Fibroblast of the aortic adventitia (primary cell): ENCODE results near the gene ARFGAP1. TPM values are rescaled to one million over a fixed set of nuclear protein-coding genes. Genes with fewer than 3 reads are reported as not detected.
"Not testable (repeated sequence)": the region's sequence is repeated elsewhere in the genome, so short reads cannot be mapped to it uniquely, and the experiment has no call there.

Experiments
- DNase-seq: peaks from one replicate; pipeline ENCODE4 v3.0.0-alpha.2; 2010; ENCODE audit warnings: low read depth
- H3K4me3 ChIP-seq: 2 replicates; pipeline ENCODE4 v1.5.1; 2011; ENCODE audit warnings: low read depth, mild to moderate bottlenecking, control low read depth, low read length, moderate library complexity
- CTCF ChIP-seq: IDR thresholded peaks from 2 replicates; pipeline ENCODE4 v1.5.1; 2011; ENCODE audit warnings: mild to moderate bottlenecking, low read length, control low read depth, inconsistent platforms; ENCODE audit not compliant: insufficient read depth
- total RNA-seq: library from RNA; depleted of rRNA; stranded (reverse); fragments of >200 nt; gene quantifications from 2 replicates; pipeline ENCODE4 v1.2.3, GENCODE V29; 2012; ENCODE audit warnings: low replicate concordance

The ARFGAP1 gene
- total RNA-seq, 1 donor, result 45.5 TPM

GRCh38 chr20:63248835-63249591 is 23.6 kb upstream of the ARFGAP1 start:
- no peak for DNase-seq
- no peak overlapping the region for H3K4me3 ChIP-seq
- TF ChIP-seq CTCF, result no peak

GRCh38 chr20:63249891-63250290 is 22.7 kb upstream of the ARFGAP1 start:
- DNase-seq, result no peak
- H3K4me3 ChIP-seq, result no peak overlapping the region
- TF ChIP-seq CTCF, result no peak

GRCh38 chr20:63251350-63251749 is 21.3 kb upstream of the ARFGAP1 start:
- H3K4me3 ChIP-seq, DNase-seq: not testable (repeated sequence)

GRCh38 chr20:63252284-63252711 is 20.3 kb upstream of the ARFGAP1 start:
- DNase-seq, result no peak
- no peak overlapping the region for H3K4me3 ChIP-seq
- no peak for TF ChIP-seq CTCF

GRCh38 chr20:63253065-63253437 is 19.6 kb upstream of the ARFGAP1 start:
- no peak overlapping the region for H3K4me3 ChIP-seq
- no peak for TF ChIP-seq CTCF
- no peak for DNase-seq

- DNase-seq, result no peak
- TF ChIP-seq CTCF, result no peak
- H3K4me3 ChIP-seq, result peak overlapping the region; percentile 9
Observed at GRCh38 chr20:63253438-63254231, 19.0 kb upstream of the ARFGAP1 start.

- H3K4me3 ChIP-seq, result peak within 1 kb of the TSS; percentile 9
- no peak for DNase-seq
- no peak for TF ChIP-seq CTCF
Observed at GRCh38 chr20:63254232-63254605, 18.4 kb upstream of the ARFGAP1 start, which contains the start of gene NKAIN4. NKAIN4 (minus strand) TSS chr20:63254463; CDS start chr20:63254450, 13 bp downstream.
